Measurements from ENCODE around the gene TNFSF12.
A peak's percentile ranks its signal among the peaks of the same experiment; 100 is the strongest.

GRCh38 chr17:7586673-7587419, 38.0 kb downstream of the TNFSF12 start:
- TF ChIP-seq CTCF (IDR thresholded peaks at IDR 0.05; ENCODE audit: low read length), result peak; percentile 75
- no peak for TF ChIP-seq EZH2 (IDR thresholded peaks at IDR 0.05; ENCODE audit: borderline replicate concordance, low read length)

Data from OCI-LY1 (cell line).